Stimulated activated effector memory CD8-positive, alpha-beta T cell treated with anti-CD3 and anti-CD28 coated beads, Interleukin-12 subunit alpha, Interleukin-12 subunit beta, amount 100 ng/mL, for 72 hours (primary cell): ENCODE data around the gene MAJIN.

Experiments used
- ATAC-seq: fragments of 150-1000 bp; cut with Tn5 transposase; 2 replicates; pipeline ENCODE4 v1.10.0; 2021
- DNase-seq, 2 donors: peaks; one replicate each; pipeline ENCODE4 v3.0.0; 2021 to 2022; ENCODE audit warnings: low spot score in 2 of 2
- H3K27ac Mint-ChIP-seq: one replicate; pipeline ENCODE4 v1.8.0; 2022; ENCODE audit warnings: mild to moderate bottlenecking, mixed read lengths
- H3K36me3 Mint-ChIP-seq: one replicate; pipeline ENCODE4 v1.8.0; 2022; ENCODE audit warnings: mild to moderate bottlenecking, mixed read lengths
- H3K4me1 Mint-ChIP-seq: one replicate; pipeline ENCODE4 v1.8.0; 2022; ENCODE audit warnings: mixed read lengths
- H3K4me3 Mint-ChIP-seq: one replicate; pipeline ENCODE4 v1.8.0; 2022; ENCODE audit warnings: mild to moderate bottlenecking, mixed read lengths
- H3K9me3 Mint-ChIP-seq: one replicate; pipeline ENCODE4 v1.8.0; 2022; ENCODE audit warnings: mixed read lengths

The MAJIN gene

GRCh38 chr11:64915376-64915887 is 56.5 kb downstream of the MAJIN start:
- ATAC-seq (no peak), DNase-seq (no peak)
- Mint-ChIP-seq H3K36me3 (peaks cover 41% of the 10 kb centered on the region), H3K4me1 (peaks cover 28% of the 10 kb centered on the region), H3K27ac (peak overlapping the region; percentile 97), H3K9me3 (no peaks in the 10 kb centered on the region), H3K4me3 (peak overlapping the region; percentile 90)

GRCh38 chr11:64914123-64914522 is 57.8 kb downstream of the MAJIN start:
- H3K9me3 Mint-ChIP-seq = no peaks in the 10 kb centered on the region
- ATAC-seq (no peak), DNase-seq (no peak)
- H3K27ac Mint-ChIP-seq = peak overlapping the region; percentile 97
- no peak overlapping the region for H3K4me3 Mint-ChIP-seq
- peaks cover 28% of the 10 kb centered on the region for H3K4me1 Mint-ChIP-seq
- H3K36me3 Mint-ChIP-seq = peaks cover 46% of the 10 kb centered on the region

GRCh38 chr11:64913171-64913727 is 58.7 kb downstream of the MAJIN start:
- Mint-ChIP-seq H3K4me3 (no peak overlapping the region), H3K36me3 (peaks cover 54% of the 10 kb centered on the region)

GRCh38 chr11:64911689-64912088 is 60.2 kb downstream of the MAJIN start:
- ATAC-seq = no peak
- no peaks in the 10 kb centered on the region for H3K9me3 Mint-ChIP-seq
- H3K27ac Mint-ChIP-seq = peak overlapping the region; percentile 81
- peaks cover 51% of the 10 kb centered on the region for H3K36me3 Mint-ChIP-seq
- no peak for DNase-seq
- H3K4me1 Mint-ChIP-seq = peaks cover 20% of the 10 kb centered on the region
- H3K4me3 Mint-ChIP-seq = no peak overlapping the region

More at GRCh38 chr11:64913171-64913727, 58.7 kb downstream of the MAJIN start:
- Mint-ChIP-seq H3K4me1 (peaks cover 28% of the 10 kb centered on the region), H3K27ac (no peak overlapping the region), H3K9me3 (no peaks in the 10 kb centered on the region)
- ATAC-seq = no peak
- no peak for DNase-seq

- Mint-ChIP-seq H3K27ac (peak overlapping the region; percentile 81), H3K36me3 (peaks cover 51% of the 10 kb centered on the region), H3K9me3 (no peaks in the 10 kb centered on the region), H3K4me1 (peaks cover 15% of the 10 kb centered on the region), H3K4me3 (no peak overlapping the region)
- no peak for ATAC-seq
- DNase-seq = no peak
Observed at GRCh38 chr11:64911142-64911541, 60.8 kb downstream of the MAJIN start.

GRCh38 chr11:64910451-64911093 is 61.3 kb downstream of the MAJIN start:
- Mint-ChIP-seq H3K4me1 (peaks cover 10% of the 10 kb centered on the region), H3K4me3 (no peak overlapping the region), H3K9me3 (no peaks in the 10 kb centered on the region), H3K36me3 (peaks cover 51% of the 10 kb centered on the region), H3K27ac (peak overlapping the region; percentile 81)
- ATAC-seq = no peak
- DNase-seq = no peak

GRCh38 chr11:64909653-64910343 is 62.1 kb downstream of the MAJIN start:
- Mint-ChIP-seq H3K9me3 (no peaks in the 10 kb centered on the region), H3K4me3 (no peak overlapping the region), H3K4me1 (peaks cover 4% of the 10 kb centered on the region), H3K36me3 (peaks cover 55% of the 10 kb centered on the region), H3K27ac (no peak overlapping the region)
- ATAC-seq (no peak), DNase-seq (no peak)

- Mint-ChIP-seq H3K9me3 (no peaks in the 10 kb centered on the region), H3K4me3 (no peak overlapping the region), H3K36me3 (peaks cover 64% of the 10 kb centered on the region)
Observed at GRCh38 chr11:64908766-64909165, 63.1 kb downstream of the MAJIN start.

GRCh38 chr11:64906314-64906635 is 65.6 kb downstream of the MAJIN start:
- ATAC-seq (no peak), DNase-seq (no peak)
- Mint-ChIP-seq H3K9me3 (no peaks in the 10 kb centered on the region), H3K4me3 (no peak overlapping the region), H3K4me1 (peaks cover 8% of the 10 kb centered on the region), H3K27ac (no peak overlapping the region), H3K36me3 (peaks cover 54% of the 10 kb centered on the region)

More at GRCh38 chr11:64908766-64909165, 63.1 kb downstream of the MAJIN start:
- H3K4me1 Mint-ChIP-seq = peaks cover 4% of the 10 kb centered on the region
- no peak overlapping the region for H3K27ac Mint-ChIP-seq
- no peak for DNase-seq
- no peak for ATAC-seq

GRCh38 chr11:64905516-64906313 is 66.2 kb downstream of the MAJIN start:
- Mint-ChIP-seq H3K9me3 (no peaks in the 10 kb centered on the region), H3K4me1 (peaks cover 8% of the 10 kb centered on the region), H3K4me3 (no peak overlapping the region), H3K36me3 (peaks cover 54% of the 10 kb centered on the region), H3K27ac (no peak overlapping the region)
- DNase-seq (no peak), ATAC-seq (no peak)

GRCh38 chr11:64903291-64903833 is 68.5 kb downstream of the MAJIN start:
- H3K36me3 Mint-ChIP-seq = peaks cover 58% of the 10 kb centered on the region
- H3K9me3 Mint-ChIP-seq = no peaks in the 10 kb centered on the region
- peaks cover 15% of the 10 kb centered on the region for H3K4me1 Mint-ChIP-seq
- no peak overlapping the region for H3K4me3 Mint-ChIP-seq
- no peak for ATAC-seq
- no peak overlapping the region for H3K27ac Mint-ChIP-seq
- DNase-seq = no peak

GRCh38 chr11:64902102-64902900 is 69.6 kb downstream of the MAJIN start:
- H3K27ac Mint-ChIP-seq = peak overlapping the region; percentile 62
- H3K36me3 Mint-ChIP-seq = peaks cover 52% of the 10 kb centered on the region
- DNase-seq = no peak
- no peaks in the 10 kb centered on the region for H3K9me3 Mint-ChIP-seq
- peaks cover 15% of the 10 kb centered on the region for H3K4me1 Mint-ChIP-seq
- no peak overlapping the region for H3K4me3 Mint-ChIP-seq
- ATAC-seq = no peak

GRCh38 chr11:64900774-64901173 is 71.1 kb downstream of the MAJIN start:
- no peak for ATAC-seq
- peaks cover 15% of the 10 kb centered on the region for H3K4me1 Mint-ChIP-seq
- H3K36me3 Mint-ChIP-seq = peaks cover 61% of the 10 kb centered on the region

GRCh38 chr11:64900263-64900678 is 71.6 kb downstream of the MAJIN start:
- Mint-ChIP-seq H3K27ac (peak overlapping the region; percentile 23), H3K36me3 (peaks cover 66% of the 10 kb centered on the region), H3K9me3 (no peaks in the 10 kb centered on the region), H3K4me3 (peak overlapping the region; percentile 11), H3K4me1 (peaks cover 15% of the 10 kb centered on the region)
- ATAC-seq (peak; percentile 98), DNase-seq (no peak)

More at GRCh38 chr11:64900774-64901173, 71.1 kb downstream of the MAJIN start:
- Mint-ChIP-seq H3K9me3 (no peaks in the 10 kb centered on the region), H3K4me3 (no peak overlapping the region), H3K27ac (no peak overlapping the region)
- no peak for DNase-seq
